GM12878 (cell line): ENCODE data around the gene ZNF804A. TPM values are rescaled to one million over a fixed set of nuclear protein-coding genes. Genes with fewer than 3 reads are reported as not detected.

Experiments used
- ATAC-seq: fragments of 200-7000 bp; cut with Tn5 transposase; 3 replicates; pipeline ENCODE4 v1.9.1; 2020; ENCODE audit warnings: mild to moderate bottlenecking, moderate library complexity
- BruUV-seq: library from RNA; stranded (reverse); fragments of 400-500 nt; replicated peaks from 2 replicates; lab custom pipeline; 2021; lab: Mats Ljungman, UMichigan
- CTCF ChIA-PET: fragments of 300-600 bp; sonication (Branson Sonifier 250); formaldehyde crosslinking; extraction: SDS; loops from one replicate; lab custom pipeline; 2021; ENCODE audit warnings: inconsistent platforms; lab: Yijun Ruan, JAX
- POLR2A ChIA-PET: fragments of 350-600 bp; formaldehyde crosslinking; extraction: SDS; loops from one replicate; lab custom pipeline; 2021; ENCODE audit warnings: inconsistent platforms; lab: Charles Lee
- RAD21 ChIA-PET: fragments of 300-600 bp; sonication (Branson Sonifier 250); formaldehyde crosslinking; loops from one replicate; lab custom pipeline; 2023; ENCODE audit warnings: antibody characterized with exemption; ENCODE audit not compliant: unreplicated experiment; lab: Charles Lee
- SMC1A ChIA-PET: fragments of 300-600 bp; sonication (Branson Sonifier 250); formaldehyde crosslinking; loops from one replicate; lab custom pipeline; 2023; ENCODE audit not compliant: unreplicated experiment, uncharacterized antibody; lab: Charles Lee
- DNase-seq: peaks from one replicate; pipeline ENCODE4 v3.0.0-alpha.2; 2011; ENCODE audit warnings: low read depth, low spot score
- FAIRE-seq: peaks from 3 replicates; lab custom pipeline; 2011; peaks lifted over from hg19 to GRCh38; lab: Jason Lieb, UNC
- H2AFZ ChIP-seq: 2 replicates; pipeline ENCODE4 v1.6.0; 2011; ENCODE audit warnings: low read depth, low read length, control low read depth; ENCODE audit not compliant: control insufficient read depth
- H3K27ac ChIP-seq: 2 replicates; pipeline ENCODE4 v1.5.1; 2011; ENCODE audit warnings: control low read depth; ENCODE audit not compliant: control insufficient read depth, insufficient read depth
- H3K27me3 ChIP-seq, 2 experiments: replicated peaks in 1 of 2; 2 replicates each; pipeline versions ENCODE4 v1.6.0 to v1.6.1; 2011; ENCODE audit warnings: low read length in 1 of 2; ENCODE audit not compliant: control insufficient read depth in 2 of 2, insufficient read depth in 2 of 2
- H3K36me3 ChIP-seq, 2 experiments: 2 replicates each; pipeline ENCODE4 v1.5.1; 2011; ENCODE audit warnings: low read length in 1 of 2; ENCODE audit not compliant: control insufficient read depth in 2 of 2, insufficient read depth in 2 of 2
- H3K4me1 ChIP-seq: 2 replicates; pipeline ENCODE4 v1.6.1; 2011; ENCODE audit warnings: mild to moderate bottlenecking, low read length, moderate library complexity, mixed read lengths; ENCODE audit not compliant: control insufficient read depth, insufficient read depth
- H3K4me2 ChIP-seq: 2 replicates; pipeline ENCODE4 v1.6.0; 2011; ENCODE audit warnings: control low read depth; ENCODE audit not compliant: control insufficient read depth, insufficient read depth
- H3K4me3 ChIP-seq: fragments of 200-600 bp; sonication (generic); 2 replicates; pipeline ENCODE4 v1.5.1; 2016
- H3K79me2 ChIP-seq: 2 replicates; pipeline ENCODE4 v1.6.0; 2011; ENCODE audit warnings: low read length; ENCODE audit not compliant: control insufficient read depth, insufficient read depth
- H3K9ac ChIP-seq: 2 replicates; pipeline ENCODE4 v1.8.0; 2011; ENCODE audit warnings: low read length, control low read depth, mixed read lengths; ENCODE audit not compliant: control insufficient read depth, insufficient read depth
- H3K9me3 ChIP-seq: replicated peaks from 3 replicates; pipeline ENCODE4 v1.5.1; 2011; ENCODE audit warnings: mild to moderate bottlenecking, low read length; ENCODE audit not compliant: control insufficient read depth, insufficient read depth
- H4K20me1 ChIP-seq: 2 replicates; pipeline ENCODE4 v1.6.0; 2011; ENCODE audit not compliant: control insufficient read depth, insufficient read depth
- NR2C2 ChIP-seq: IDR thresholded peaks from 2 replicates; pipeline ENCODE4 v1.6.1; 2011; ENCODE audit warnings: borderline replicate concordance, low read depth; ENCODE audit not compliant: control insufficient read depth, insufficient read length
- SMAD5 ChIP-seq: IDR thresholded peaks from 2 replicates; pipeline ENCODE4 v1.6.1; 2016; ENCODE audit warnings: antibody characterized with exemption, low read depth
- SRF ChIP-seq, 2 experiments: IDR thresholded peaks; 2 replicates each; pipeline ENCODE4 v1.6.1; 2011; ENCODE audit warnings: low read depth in 2 of 2, low read length in 2 of 2, mild to moderate bottlenecking in 1 of 2, moderate library complexity in 1 of 2
- STAT3 ChIP-seq: IDR thresholded peaks from 2 replicates; pipeline ENCODE4 v1.6.1; 2011; ENCODE audit warnings: low read depth, low read length, improper control_type of control experiment
- TAF1 ChIP-seq: IDR thresholded peaks from 2 replicates; pipeline ENCODE4 v1.6.1; 2011; ENCODE audit warnings: mild to moderate bottlenecking, low read depth, low read length, borderline replicate concordance
- TCF7 ChIP-seq: IDR thresholded peaks from 2 replicates; pipeline ENCODE4 v1.6.1; 2014; ENCODE audit warnings: antibody characterized with exemption, borderline replicate concordance
- ZNF207 ChIP-seq: fragments of 450-650 bp; IDR thresholded peaks from 2 replicates; pipeline ENCODE4 v1.6.1; 2014; ENCODE audit warnings: antibody characterized with exemption, mild to moderate bottlenecking, borderline replicate concordance
- WGBS: methylation state at CpG from one replicate; pipeline ENCODE4 v1.1.6; 2016; ENCODE audit warnings: low lambda C conversion rate; ENCODE audit not compliant: insufficient replicate concordance, insufficient coverage; ENCODE audit errors: missing lambda C conversion rate; 5-methylcytosine and 5-hydroxymethylcytosine counted together
- in situ Hi-C: fragments of 300-500 bp; cut with MboI; formaldehyde crosslinking; loops from 9 replicates; pipeline ENCODE4 v1.14.3; 2018; ENCODE audit warnings: mixed read lengths
- intact Hi-C: fragments of 100-400 bp; cut with micrococcal nuclease; formaldehyde crosslinking; loops from one replicate; pipeline ENCODE4 v1.14.2; 2022; ENCODE audit not compliant: unreplicated experiment
- polyA plus RNA-seq, 11 experiments: library from polyadenylated mRNA; depleted of rRNA in 4 of 11; unstranded in 6 of 11; stranded (reverse) in 5 of 11; fragments of >200 nt; fragmentation: Nextera tagmentation in 4 of 11; fragmentation: Illumina TruSeq in 1 of 11; extraction: Ambion mirVana in 4 of 11; extraction: Trizol in 1 of 11; gene quantifications; 1 replicate in 1 of 11; 2 replicates in 10 of 11; pipeline versions ENCODE4 v1.2.1 to v1.2.3, GENCODE V29; 2011 to 2016; ENCODE audit warnings: inconsistent platforms in 2 of 11, missing spikeins in 2 of 11, low read depth in 1 of 11
- total RNA-seq, 4 experiments: library from RNA; depleted of rRNA in 3 of 4; stranded (reverse); fragments of >200 nt in 3 of 4; fragmentation: Illumina TruSeq in 1 of 4; extraction: Trizol in 1 of 4; gene quantifications; 2 replicates each; pipeline versions ENCODE4 v1.2.1 to v1.2.3, GENCODE V29; 2013 to 2021
- TF ChIP-seq, protein P1 (sequence below): fragments of 450-650 bp; IDR thresholded peaks from 2 replicates; pipeline ENCODE4 v1.6.1; 2014; ENCODE audit warnings: mild to moderate bottlenecking
- TF ChIP-seq, protein P2 (sequence below): fragments of 450-650 bp; IDR thresholded peaks from 2 replicates; pipeline ENCODE4 v1.6.1; 2017; ENCODE audit warnings: borderline replicate concordance
- TF ChIP-seq, protein P3 (sequence below): IDR thresholded peaks from 2 replicates; pipeline ENCODE4 v1.6.1; 2012; ENCODE audit warnings: low read depth, low read length, improper control_type of control experiment
- TF ChIP-seq, protein P4 (sequence below): fragments of 450-650 bp; IDR thresholded peaks from 2 replicates; pipeline ENCODE4 v1.6.1; 2018; ENCODE audit warnings: mild to moderate bottlenecking, low read depth, moderate library complexity; ENCODE audit not compliant: partially characterized antibody

Gene ZNF804A
- total and polyA plus RNA-seq, 10 of the 15 experiments (the other 5 are each of a cell fraction or from before 2014, with no cell fraction given) = 0.19 to 2.3 (median 1.4) TPM

GRCh38 chr2:184599872-184600222, 1.5 kb downstream of the ZNF804A start:
- in situ Hi-C loops = no loop called here
- ChIA-PET POLR2A (no interaction called here), RAD21 (no interaction called here), CTCF (interaction anchor here (1.2 to 1.6 kb wide), 2 partner anchors 12 to 46 kb away, joined by 3 to 4 read pairs; no protein-coding TSS in a partner anchor), SMC1A (no interaction called here)
- no TSS peak for BruUV-seq
- Histone ChIP-seq H3K27me3 (peaks cover 5 to 9% of the 10 kb centered on the region in 2 experiments; a peak in 3 of 4 replicates), H3K36me3 (no peaks in the 10 kb centered on the region), H3K4me2 (no peak overlapping the region), H4K20me1 (no peaks in the 10 kb centered on the region), H2AFZ (no peak overlapping the region), H3K9me3 (no peaks in the 10 kb centered on the region), H3K79me2 (no peaks in the 10 kb centered on the region), H3K4me3 (0 out of 2 replicates have a peak overlapping the region, but pooled peaks have one; percentile 5), H3K27ac (no peak overlapping the region), H3K4me1 (peaks cover 5% of the 10 kb centered on the region), H3K9ac (no peak overlapping the region)
- intact Hi-C loops = no loop called here
- 0% methylated on average over 2 of the region's 2 CpGs for WGBS
- TF ChIP-seq, protein P1, sequence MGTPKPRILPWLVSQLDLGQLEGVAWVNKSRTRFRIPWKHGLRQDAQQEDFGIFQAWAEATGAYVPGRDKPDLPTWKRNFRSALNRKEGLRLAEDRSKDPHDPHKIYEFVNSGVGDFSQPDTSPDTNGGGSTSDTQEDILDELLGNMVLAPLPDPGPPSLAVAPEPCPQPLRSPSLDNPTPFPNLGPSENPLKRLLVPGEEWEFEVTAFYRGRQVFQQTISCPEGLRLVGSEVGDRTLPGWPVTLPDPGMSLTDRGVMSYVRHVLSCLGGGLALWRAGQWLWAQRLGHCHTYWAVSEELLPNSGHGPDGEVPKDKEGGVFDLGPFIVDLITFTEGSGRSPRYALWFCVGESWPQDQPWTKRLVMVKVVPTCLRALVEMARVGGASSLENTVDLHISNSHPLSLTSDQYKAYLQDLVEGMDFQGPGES = no peak
- TF ChIP-seq, protein P2, sequence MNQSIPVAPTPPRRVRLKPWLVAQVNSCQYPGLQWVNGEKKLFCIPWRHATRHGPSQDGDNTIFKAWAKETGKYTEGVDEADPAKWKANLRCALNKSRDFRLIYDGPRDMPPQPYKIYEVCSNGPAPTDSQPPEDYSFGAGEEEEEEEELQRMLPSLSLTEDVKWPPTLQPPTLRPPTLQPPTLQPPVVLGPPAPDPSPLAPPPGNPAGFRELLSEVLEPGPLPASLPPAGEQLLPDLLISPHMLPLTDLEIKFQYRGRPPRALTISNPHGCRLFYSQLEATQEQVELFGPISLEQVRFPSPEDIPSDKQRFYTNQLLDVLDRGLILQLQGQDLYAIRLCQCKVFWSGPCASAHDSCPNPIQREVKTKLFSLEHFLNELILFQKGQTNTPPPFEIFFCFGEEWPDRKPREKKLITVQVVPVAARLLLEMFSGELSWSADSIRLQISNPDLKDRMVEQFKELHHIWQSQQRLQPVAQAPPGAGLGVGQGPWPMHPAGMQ = no peak
- no peak for ATAC-seq
- DNase-seq = no peak
- no peak for FAIRE-seq

DNA sequence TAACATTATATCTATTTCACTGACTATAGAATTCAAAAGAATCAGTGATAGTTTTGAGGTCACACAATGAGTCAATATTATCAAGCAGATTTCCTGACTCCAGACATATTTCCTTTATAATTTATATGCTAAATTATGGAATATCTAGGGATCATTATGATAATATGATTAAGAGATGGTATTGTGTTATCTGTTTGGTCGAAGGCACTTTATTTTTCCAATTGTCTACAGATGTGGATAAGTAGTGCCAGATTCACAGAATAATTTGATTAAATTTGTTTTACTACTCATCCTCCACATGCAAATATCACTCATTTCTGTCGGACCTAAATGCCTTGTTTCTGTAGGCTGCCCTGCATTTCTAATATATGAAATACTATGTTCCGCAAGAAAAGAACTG, 4.4 kb downstream of the ZNF804A start:
- Histone ChIP-seq H2AFZ (no peak overlapping the region), H3K9ac (no peak overlapping the region), H3K27me3 (peaks cover under 1 to 9% of the 10 kb centered on the region in 2 experiments; a peak in 2 of 4 replicates), H3K79me2 (no peaks in the 10 kb centered on the region), H4K20me1 (no peaks in the 10 kb centered on the region), H3K4me2 (no peak overlapping the region), H3K27ac (no peak overlapping the region), H3K4me1 (no peaks in the 10 kb centered on the region), H3K36me3 (no peaks in the 10 kb centered on the region), H3K4me3 (no peak overlapping the region), H3K9me3 (no peaks in the 10 kb centered on the region)
- SMC1A ChIA-PET = no interaction called here
- BruUV-seq = no TSS peak
- DNase-seq (no peak), ATAC-seq (no peak), FAIRE-seq (no peak)
- in situ Hi-C loops (no loop called here), intact Hi-C loops (no loop called here)
- POLR2A ChIA-PET = no interaction called here
- 50% methylated on average over 3 of the region's 3 CpGs for WGBS
- CTCF ChIA-PET = no interaction called here
- RAD21 ChIA-PET = no interaction called here
- TF ChIP-seq, protein P3, sequence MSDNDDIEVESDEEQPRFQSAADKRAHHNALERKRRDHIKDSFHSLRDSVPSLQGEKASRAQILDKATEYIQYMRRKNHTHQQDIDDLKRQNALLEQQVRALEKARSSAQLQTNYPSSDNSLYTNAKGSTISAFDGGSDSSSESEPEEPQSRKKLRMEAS = no peak
- TF ChIP-seq TAF1 (no peak), STAT3 (no peak), TCF7 (no peak), SMAD5 (no peak), ZNF207 (no peak), SRF (IDR thresholded peaks at IDR 0.05; ENCODE audit: low read depth in 2 of 2, low read length in 2 of 2) (no peak), NR2C2 (no peak)
- TF ChIP-seq, protein P4, sequence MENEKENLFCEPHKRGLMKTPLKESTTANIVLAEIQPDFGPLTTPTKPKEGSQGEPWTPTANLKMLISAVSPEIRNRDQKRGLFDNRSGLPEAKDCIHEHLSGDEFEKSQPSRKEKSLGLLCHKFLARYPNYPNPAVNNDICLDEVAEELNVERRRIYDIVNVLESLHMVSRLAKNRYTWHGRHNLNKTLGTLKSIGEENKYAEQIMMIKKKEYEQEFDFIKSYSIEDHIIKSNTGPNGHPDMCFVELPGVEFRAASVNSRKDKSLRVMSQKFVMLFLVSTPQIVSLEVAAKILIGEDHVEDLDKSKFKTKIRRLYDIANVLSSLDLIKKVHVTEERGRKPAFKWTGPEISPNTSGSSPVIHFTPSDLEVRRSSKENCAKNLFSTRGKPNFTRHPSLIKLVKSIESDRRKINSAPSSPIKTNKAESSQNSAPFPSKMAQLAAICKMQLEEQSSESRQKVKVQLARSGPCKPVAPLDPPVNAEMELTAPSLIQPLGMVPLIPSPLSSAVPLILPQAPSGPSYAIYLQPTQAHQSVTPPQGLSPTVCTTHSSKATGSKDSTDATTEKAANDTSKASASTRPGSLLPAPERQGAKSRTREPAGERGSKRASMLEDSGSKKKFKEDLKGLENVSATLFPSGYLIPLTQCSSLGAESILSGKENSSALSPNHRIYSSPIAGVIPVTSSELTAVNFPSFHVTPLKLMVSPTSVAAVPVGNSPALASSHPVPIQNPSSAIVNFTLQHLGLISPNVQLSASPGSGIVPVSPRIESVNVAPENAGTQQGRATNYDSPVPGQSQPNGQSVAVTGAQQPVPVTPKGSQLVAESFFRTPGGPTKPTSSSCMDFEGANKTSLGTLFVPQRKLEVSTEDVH = no peak
